Measurements from ENCODE around the gene BABAM1.

DNA sequence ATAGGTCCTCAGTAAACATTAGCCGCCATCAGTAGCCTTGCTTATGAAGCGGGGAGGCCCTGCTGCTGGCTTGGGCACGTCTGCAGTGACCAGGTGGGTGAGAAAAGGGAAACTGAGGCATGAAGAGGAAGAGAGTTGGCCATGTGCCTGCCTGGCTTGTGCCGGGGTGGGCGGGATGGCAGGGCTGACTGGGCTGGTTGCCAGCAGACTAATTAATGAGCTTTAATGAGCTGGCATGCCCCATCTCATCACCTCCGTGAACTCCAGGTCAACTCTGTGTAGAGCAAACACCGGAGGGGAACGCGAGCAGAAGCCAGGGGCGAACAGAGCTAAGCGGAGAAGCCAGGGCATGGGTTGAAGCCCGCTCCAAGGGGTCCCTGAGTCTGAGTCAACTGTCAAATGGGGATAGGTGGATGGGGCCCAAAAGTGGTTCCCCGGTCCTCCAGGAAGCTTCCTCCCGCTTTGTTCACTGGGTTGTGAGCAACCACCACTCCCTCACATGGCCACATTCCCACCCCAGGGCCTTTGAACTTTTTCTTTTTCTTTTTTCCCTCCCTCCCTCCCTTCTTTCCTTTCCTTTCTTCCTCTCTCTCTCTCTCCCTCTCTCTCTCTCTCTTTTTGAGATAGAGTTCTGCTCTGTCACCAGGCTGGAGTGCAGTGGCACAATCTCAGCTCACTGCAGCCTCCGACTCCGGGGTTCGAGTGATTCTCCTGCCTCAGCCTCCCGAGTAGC is 30.3 kb upstream of the BABAM1 start:
- TF ChIP-seq POLR2A (IDR thresholded peaks at IDR 0.05; ENCODE audit: low read depth, low read length) (no peak), POLR2AphosphoS5 (IDR thresholded peaks at IDR 0.05; ENCODE audit: low read depth, low read length) (no peak)

Data from GM12891 (cell line).